Vagina (tissue), 2 donors: ENCODE results near the gene PPP1CA.

Experiments used
- POLR2AphosphoS5 ChIP-seq, 2 donors: sonication (generic); formaldehyde crosslinking; IDR thresholded peaks; one replicate each; pipeline ENCODE4 v1.9.0; 2017; ENCODE audit warnings: antibody characterized with exemption in 2 of 2, mild to moderate bottlenecking in 2 of 2, low read depth in 1 of 2; ENCODE audit not compliant: insufficient read depth in 1 of 2
- TF ChIP-seq, protein P1 (sequence below), 3 experiments: fragments of 450-650 bp in 2 of 3; fragments of 200-600 bp in 1 of 3; sonication (generic) in 1 of 3; IDR thresholded peaks; one replicate each; pipeline ENCODE4 v1.5.1; 2017 to 2019; ENCODE audit warnings: antibody characterized with exemption in 3 of 3, mild to moderate bottlenecking in 2 of 3, moderate library complexity in 2 of 3

DNA sequence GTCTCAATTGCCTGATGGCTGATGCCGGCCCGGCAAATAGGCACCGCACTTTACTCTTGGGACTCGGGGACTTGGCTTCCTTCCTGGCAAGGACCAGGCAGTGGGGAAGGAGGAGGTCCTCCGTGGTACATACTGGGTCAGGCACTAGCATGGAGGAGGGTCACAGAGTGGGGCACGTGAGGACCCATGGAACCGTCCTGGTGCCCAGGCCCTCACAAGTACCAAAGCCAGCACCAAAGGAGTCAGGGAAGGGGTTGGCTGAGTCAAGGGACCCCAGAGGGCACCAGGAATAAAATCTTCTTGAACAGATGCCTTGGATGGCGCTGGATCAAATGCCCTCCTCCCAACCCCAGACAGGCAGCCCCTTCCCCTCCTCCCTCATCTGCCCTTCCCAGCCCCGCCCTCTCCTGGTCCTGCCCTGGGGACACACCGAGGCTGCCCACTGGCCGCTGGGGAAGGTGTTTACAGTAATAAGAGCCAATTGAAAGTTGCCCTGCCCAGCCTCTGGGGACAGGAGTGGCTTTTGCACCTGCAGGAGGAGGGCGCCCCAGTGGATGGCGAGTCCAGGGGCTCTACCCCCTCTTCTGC lies 8.2 kb upstream of the PPP1CA start:
- TF ChIP-seq, protein P1, sequence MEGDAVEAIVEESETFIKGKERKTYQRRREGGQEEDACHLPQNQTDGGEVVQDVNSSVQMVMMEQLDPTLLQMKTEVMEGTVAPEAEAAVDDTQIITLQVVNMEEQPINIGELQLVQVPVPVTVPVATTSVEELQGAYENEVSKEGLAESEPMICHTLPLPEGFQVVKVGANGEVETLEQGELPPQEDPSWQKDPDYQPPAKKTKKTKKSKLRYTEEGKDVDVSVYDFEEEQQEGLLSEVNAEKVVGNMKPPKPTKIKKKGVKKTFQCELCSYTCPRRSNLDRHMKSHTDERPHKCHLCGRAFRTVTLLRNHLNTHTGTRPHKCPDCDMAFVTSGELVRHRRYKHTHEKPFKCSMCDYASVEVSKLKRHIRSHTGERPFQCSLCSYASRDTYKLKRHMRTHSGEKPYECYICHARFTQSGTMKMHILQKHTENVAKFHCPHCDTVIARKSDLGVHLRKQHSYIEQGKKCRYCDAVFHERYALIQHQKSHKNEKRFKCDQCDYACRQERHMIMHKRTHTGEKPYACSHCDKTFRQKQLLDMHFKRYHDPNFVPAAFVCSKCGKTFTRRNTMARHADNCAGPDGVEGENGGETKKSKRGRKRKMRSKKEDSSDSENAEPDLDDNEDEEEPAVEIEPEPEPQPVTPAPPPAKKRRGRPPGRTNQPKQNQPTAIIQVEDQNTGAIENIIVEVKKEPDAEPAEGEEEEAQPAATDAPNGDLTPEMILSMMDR (IDR thresholded peaks at IDR 0.05) = no peak
- no peak for TF ChIP-seq POLR2AphosphoS5 (IDR thresholded peaks at IDR 0.05; ENCODE audit: insufficient read depth in 1 of 2, low read depth in 1 of 2)
